ELF-1 (cell line): ENCODE measurements around the gene RPL7L1.

Experiments used
- DNase-seq: peaks from one replicate; pipeline ENCODE4 v3.0.0-alpha.2; 2016; ENCODE audit warnings: low read depth, low spot score

RPL7L1 gene

DNA sequence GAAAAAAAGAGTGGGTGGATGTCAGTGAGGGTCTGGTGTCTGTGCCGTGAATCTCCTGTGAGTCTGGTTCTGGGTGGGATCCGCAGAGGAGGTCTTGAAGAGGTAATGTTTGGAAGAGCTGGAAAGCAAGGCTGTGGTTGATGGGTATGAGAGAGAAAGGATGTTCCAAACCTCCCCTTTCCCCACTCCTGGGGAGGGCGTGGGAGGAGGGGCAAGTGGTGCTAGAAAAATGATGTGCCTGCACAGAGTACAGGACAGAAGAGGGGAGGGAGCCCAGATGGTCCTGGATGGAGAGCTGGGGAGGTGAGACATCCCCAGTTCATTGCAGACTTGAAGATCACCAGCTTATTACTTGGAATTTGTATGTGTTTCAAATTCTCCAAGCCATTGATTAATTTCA lies 53.0 kb downstream of the RPL7L1 start:
- DNase-seq: no peak

DNA sequence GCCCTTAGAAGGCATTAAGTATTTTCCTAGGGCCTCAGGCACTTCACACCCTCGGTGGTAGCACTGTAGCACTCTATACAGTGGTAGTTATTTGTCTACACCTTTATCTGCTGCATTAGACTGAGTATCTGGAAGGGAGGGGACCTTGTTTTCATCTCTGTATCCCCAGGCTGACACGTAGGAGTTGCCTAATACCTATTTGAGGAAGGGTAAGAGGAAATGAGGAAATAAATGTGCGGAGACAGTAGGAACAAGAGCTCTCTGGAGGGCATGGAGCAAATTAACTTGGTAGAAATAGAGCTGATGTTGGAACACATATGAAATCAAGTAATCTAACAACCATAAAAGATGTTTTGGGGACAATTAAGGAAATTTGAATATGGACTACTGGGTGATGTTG lies 53.8 kb downstream of the RPL7L1 start:
- no peak for DNase-seq

DNA sequence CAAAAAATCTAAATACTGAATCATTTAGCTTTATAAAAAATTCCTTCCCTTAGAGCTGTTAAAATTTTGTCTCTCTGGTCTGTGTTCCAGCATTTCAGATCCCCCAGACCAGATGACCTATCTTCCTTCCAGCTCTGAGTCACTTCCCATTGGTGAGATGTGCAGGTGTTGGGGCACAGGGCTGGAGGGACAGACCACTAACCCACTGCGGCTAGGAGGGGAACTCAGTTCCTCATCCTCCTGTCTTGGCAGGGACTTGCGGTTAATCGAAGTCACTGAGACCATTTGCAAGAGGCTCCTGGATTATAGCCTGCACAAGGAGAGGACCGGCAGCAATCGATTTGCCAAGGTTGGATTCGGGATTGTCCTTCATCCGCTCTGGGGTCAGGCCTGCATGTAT lies 55.9 kb downstream of the RPL7L1 start:
- DNase-seq: no peak

GRCh38 chr6:42936398-42936797 lies 57.0 kb downstream of the RPL7L1 start:
- no peak for DNase-seq

- no peak for DNase-seq
Measured at GRCh38 chr6:42937548-42938427, 58.4 kb downstream of the RPL7L1 start.

- no peak for DNase-seq
Measured at GRCh38 chr6:42938428-42938796, 59.0 kb downstream of the RPL7L1 start.

- DNase-seq: no peak
Measured at GRCh38 chr6:42938987-42939809, 59.8 kb downstream of the RPL7L1 start.
